Mesothelial cell of epicardium (in vitro differentiated cells): ENCODE data around the gene CCSER2. TPM values are rescaled to one million over a fixed set of nuclear protein-coding genes. Genes with fewer than 3 reads are reported as not detected.
A peak's percentile ranks its signal among the peaks of the same experiment; 100 is the strongest.
"Not testable (repeated sequence)": the region's sequence is repeated elsewhere in the genome, so short reads cannot be mapped to it uniquely, and the experiment has no call there.

Experiments
- DNase-seq, 2 experiments: peaks; one replicate each; pipeline ENCODE4 v3.0.0; 2021; ENCODE audit warnings: low spot score in 2 of 2; ENCODE audit not compliant: unreplicated experiment in 2 of 2
- H3K27ac Mint-ChIP-seq: 2 replicates; pipeline ENCODE4 v1.8.0; 2021; ENCODE audit warnings: mixed read lengths
- H3K27me3 Mint-ChIP-seq: 2 replicates; pipeline ENCODE4 v1.8.0; 2021; ENCODE audit warnings: low read depth, mixed read lengths
- H3K36me3 Mint-ChIP-seq: 2 replicates; pipeline ENCODE4 v1.8.0; 2021; ENCODE audit warnings: mixed read lengths
- H3K4me1 Mint-ChIP-seq: 2 replicates; pipeline ENCODE4 v1.8.0; 2021; ENCODE audit warnings: mixed read lengths
- H3K4me3 Mint-ChIP-seq: 2 replicates; pipeline ENCODE4 v1.8.0; 2021; ENCODE audit warnings: mild to moderate bottlenecking, moderate library complexity, mixed read lengths
- H3K9me3 Mint-ChIP-seq: 2 replicates; pipeline ENCODE4 v1.8.0; 2021; ENCODE audit warnings: mixed read lengths
- CTCF ChIP-seq: fragments of 200-600 bp; sonication (generic); IDR thresholded peaks from one replicate; pipeline ENCODE4 v1.5.0; 2021; ENCODE audit warnings: antibody characterized with exemption; ENCODE audit not compliant: unreplicated experiment
- total RNA-seq: library from RNA; stranded (reverse); gene quantifications from 3 replicates; pipeline ENCODE4 v1.2.1, GENCODE V29; 2021

The CCSER2 gene
- 37.1 to 44.2 TPM (median 38.7 TPM) in 3 replicates for total RNA-seq

GRCh38 chr10:84328418-84329195 is at the start of gene CCSER2:
Gene CCSER2, plus strand, starts transcription at chr10:84328589. Its CDS starts 42,464 bp downstream, at chr10:84371053.
- H3K4me3 Mint-ChIP-seq: peak within 1 kb of the TSS; percentile 87
- no peak for TF ChIP-seq CTCF
- peak within 1 kb of the TSS; percentile 94 for H3K27ac Mint-ChIP-seq

GRCh38 chr10:84279876-84280475 is 48.4 kb upstream of the CCSER2 start:
- DNase-seq, H3K9me3 Mint-ChIP-seq, H3K4me1 Mint-ChIP-seq, H3K27ac Mint-ChIP-seq, H3K36me3 Mint-ChIP-seq: not testable (repeated sequence)
- Mint-ChIP-seq H3K4me3 (peak overlapping the region; percentile 66), H3K27me3 (peaks cover 25% of the 10 kb centered on the region)

More at GRCh38 chr10:84328418-84329195, at the start of gene CCSER2:
- Mint-ChIP-seq H3K27me3 (no peaks in the 10 kb centered on the region), H3K9me3 (no peaks in the 10 kb centered on the region), H3K4me1 (peaks cover 29% of the 10 kb centered on the region), H3K36me3 (no peaks in the 10 kb centered on the region)
- DNase-seq: peak; percentile 93 to 94

- no peak for TF ChIP-seq CTCF
These were observed 41.7 kb upstream of the CCSER2 start for GRCh38 chr10:84286695-84287094.

GRCh38 chr10:84288151-84288550 is 40.2 kb upstream of the CCSER2 start:
- Mint-ChIP-seq H3K9me3 (peaks cover 3% of the 10 kb centered on the region), H3K36me3 (no peaks in the 10 kb centered on the region), H3K4me3 (no peak overlapping the region), H3K4me1 (no peaks in the 10 kb centered on the region), H3K27ac (no peak overlapping the region), H3K27me3 (no peaks in the 10 kb centered on the region)
- no peak for DNase-seq
- no peak for TF ChIP-seq CTCF

More at GRCh38 chr10:84286695-84287094, 41.7 kb upstream of the CCSER2 start:
- no peaks in the 10 kb centered on the region for H3K4me1 Mint-ChIP-seq
- H3K27ac Mint-ChIP-seq: no peak overlapping the region
- DNase-seq: no peak
- H3K27me3 Mint-ChIP-seq: no peaks in the 10 kb centered on the region
- H3K4me3 Mint-ChIP-seq: no peak overlapping the region
- H3K9me3 Mint-ChIP-seq: peaks cover 3% of the 10 kb centered on the region
- H3K36me3 Mint-ChIP-seq: no peaks in the 10 kb centered on the region

GRCh38 chr10:84289521-84290200 is 38.7 kb upstream of the CCSER2 start:
- Mint-ChIP-seq H3K4me3 (no peak overlapping the region), H3K27ac (no peak overlapping the region), H3K4me1 (no peaks in the 10 kb centered on the region), H3K27me3 (no peaks in the 10 kb centered on the region), H3K9me3 (peaks cover 3% of the 10 kb centered on the region), H3K36me3 (no peaks in the 10 kb centered on the region)
- no peak for TF ChIP-seq CTCF
- no peak for DNase-seq

- DNase-seq: no peak
- H3K27me3 Mint-ChIP-seq: no peaks in the 10 kb centered on the region
- H3K9me3 Mint-ChIP-seq: peaks cover 3% of the 10 kb centered on the region
- no peak overlapping the region for H3K27ac Mint-ChIP-seq
- TF ChIP-seq CTCF: no peak
- no peaks in the 10 kb centered on the region for H3K36me3 Mint-ChIP-seq
- H3K4me1 Mint-ChIP-seq: no peaks in the 10 kb centered on the region
- H3K4me3 Mint-ChIP-seq: no peak overlapping the region
These were observed 38.2 kb upstream of the CCSER2 start for GRCh38 chr10:84290235-84290634.
